ENCODE data around the gene EFHD2.

EFHD2 gene

DNA sequence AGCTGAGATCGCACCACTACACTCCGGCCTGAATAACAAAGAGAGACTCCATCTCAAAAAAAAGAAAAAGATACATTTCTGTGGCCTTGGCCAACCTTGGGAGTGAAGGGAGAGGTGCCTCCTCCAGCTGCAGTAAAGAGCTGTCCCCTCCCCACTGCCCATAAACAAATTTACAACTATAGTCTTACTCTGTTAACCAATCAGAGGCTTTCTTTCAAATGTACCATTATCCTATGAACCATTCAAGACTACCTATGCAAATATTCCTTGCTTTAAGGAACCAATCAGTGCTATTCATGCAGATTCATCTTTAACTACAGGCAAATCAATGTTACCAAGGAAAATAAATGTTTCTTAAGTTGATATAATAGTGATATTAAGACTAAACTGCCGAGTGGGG is 67.2 kb downstream of the EFHD2 start:
- no peaks in the 10 kb centered on the region for H3K79me2 ChIP-seq (ENCODE audit: insufficient read depth, low read length)
- H3K4me3 ChIP-seq (ENCODE audit: low read length, poor library complexity, severe bottlenecking): no peak overlapping the region
- H3K4me1 ChIP-seq (ENCODE audit: insufficient read depth, low read length, poor library complexity, severe bottlenecking): peaks cover 9% of the 10 kb centered on the region
- no peaks in the 10 kb centered on the region for H3K9me2 ChIP-seq (replicated peaks; ENCODE audit: low read depth, low read length)
- H2AFZ ChIP-seq (ENCODE audit: low read length): no peak overlapping the region
- no peak overlapping the region for H3K9ac ChIP-seq (ENCODE audit: low read depth, low read length, poor library complexity, severe bottlenecking)
- no peaks in the 10 kb centered on the region for H3F3A ChIP-seq (ENCODE audit: low read depth)
- TF ChIP-seq EZH2phosphoT487 (IDR thresholded peaks at IDR 0.05; ENCODE audit: borderline replicate concordance): no peak
- TF ChIP-seq, protein P1, sequence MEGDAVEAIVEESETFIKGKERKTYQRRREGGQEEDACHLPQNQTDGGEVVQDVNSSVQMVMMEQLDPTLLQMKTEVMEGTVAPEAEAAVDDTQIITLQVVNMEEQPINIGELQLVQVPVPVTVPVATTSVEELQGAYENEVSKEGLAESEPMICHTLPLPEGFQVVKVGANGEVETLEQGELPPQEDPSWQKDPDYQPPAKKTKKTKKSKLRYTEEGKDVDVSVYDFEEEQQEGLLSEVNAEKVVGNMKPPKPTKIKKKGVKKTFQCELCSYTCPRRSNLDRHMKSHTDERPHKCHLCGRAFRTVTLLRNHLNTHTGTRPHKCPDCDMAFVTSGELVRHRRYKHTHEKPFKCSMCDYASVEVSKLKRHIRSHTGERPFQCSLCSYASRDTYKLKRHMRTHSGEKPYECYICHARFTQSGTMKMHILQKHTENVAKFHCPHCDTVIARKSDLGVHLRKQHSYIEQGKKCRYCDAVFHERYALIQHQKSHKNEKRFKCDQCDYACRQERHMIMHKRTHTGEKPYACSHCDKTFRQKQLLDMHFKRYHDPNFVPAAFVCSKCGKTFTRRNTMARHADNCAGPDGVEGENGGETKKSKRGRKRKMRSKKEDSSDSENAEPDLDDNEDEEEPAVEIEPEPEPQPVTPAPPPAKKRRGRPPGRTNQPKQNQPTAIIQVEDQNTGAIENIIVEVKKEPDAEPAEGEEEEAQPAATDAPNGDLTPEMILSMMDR (conservative IDR thresholded peaks at IDR 0.05; ENCODE audit: low read length): no peak
- H3K4me2 ChIP-seq (ENCODE audit: low read depth, low read length, poor library complexity, severe bottlenecking): no peak overlapping the region
- H3K9me3 ChIP-seq (ENCODE audit: insufficient read depth, low read depth, low read length): no peaks in the 10 kb centered on the region
- no peaks in the 10 kb centered on the region for H3K27me3 ChIP-seq (ENCODE audit: insufficient read depth, low read length, poor library complexity, severe bottlenecking)
- no peaks in the 10 kb centered on the region for H4K20me1 ChIP-seq (ENCODE audit: insufficient read depth, low read length, poor library complexity, severe bottlenecking)
- H3K36me3 ChIP-seq (ENCODE audit: insufficient read depth, low read length): no peaks in the 10 kb centered on the region

DNA sequence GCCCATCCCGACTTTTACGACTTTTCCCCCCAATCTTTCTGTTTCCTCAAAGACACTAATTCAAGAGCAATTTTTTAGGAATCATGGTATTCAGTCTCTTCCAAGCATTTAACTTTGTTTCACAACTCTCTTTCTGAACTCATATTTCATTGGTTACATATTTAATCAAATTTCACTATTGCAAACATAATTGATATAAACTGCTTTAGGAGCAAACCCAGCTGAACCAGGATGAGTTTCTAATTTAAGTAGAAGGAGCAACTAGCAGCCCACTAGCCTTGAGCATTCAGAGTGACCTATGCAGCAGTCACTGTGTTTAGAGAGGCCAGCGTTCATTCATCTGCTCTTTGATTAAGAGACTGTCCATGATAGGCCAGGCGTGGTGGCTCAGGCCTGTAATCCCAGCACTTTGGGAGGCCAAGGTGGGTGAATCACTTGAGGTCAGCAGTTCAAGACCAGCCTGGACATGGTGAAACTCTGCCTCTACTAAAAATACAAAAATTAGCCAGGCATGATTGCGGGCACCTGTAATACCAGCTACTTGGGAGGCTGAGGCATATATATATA is 68.0 kb downstream of the EFHD2 start:
- H3K4me2 ChIP-seq (ENCODE audit: low read depth, low read length, poor library complexity, severe bottlenecking): no peak overlapping the region
- H4K20me1 ChIP-seq (ENCODE audit: insufficient read depth, low read length, poor library complexity, severe bottlenecking): no peaks in the 10 kb centered on the region
- TF ChIP-seq, protein P1 (conservative IDR thresholded peaks at IDR 0.05; ENCODE audit: low read length): no peak
- no peak for TF ChIP-seq EZH2phosphoT487 (IDR thresholded peaks at IDR 0.05; ENCODE audit: borderline replicate concordance)

More for the DNA sequence above, 68.0 kb downstream of the EFHD2 start:
- Histone ChIP-seq H3K9ac (ENCODE audit: low read depth, low read length, poor library complexity, severe bottlenecking) (no peak overlapping the region), H3K9me3 (ENCODE audit: insufficient read depth, low read depth, low read length) (no peaks in the 10 kb centered on the region), H3K4me1 (ENCODE audit: insufficient read depth, low read length, poor library complexity, severe bottlenecking) (peaks cover under 1% of the 10 kb centered on the region), H3F3A (ENCODE audit: low read depth) (no peaks in the 10 kb centered on the region), H3K4me3 (ENCODE audit: low read length, poor library complexity, severe bottlenecking) (no peak overlapping the region), H3K9me2 (replicated peaks; ENCODE audit: low read depth, low read length) (no peaks in the 10 kb centered on the region), H2AFZ (ENCODE audit: low read length) (no peak overlapping the region), H3K79me2 (ENCODE audit: insufficient read depth, low read length) (no peaks in the 10 kb centered on the region), H3K27me3 (ENCODE audit: insufficient read depth, low read length, poor library complexity, severe bottlenecking) (no peaks in the 10 kb centered on the region), H3K36me3 (ENCODE audit: insufficient read depth, low read length) (no peaks in the 10 kb centered on the region)

All from Loucy (cell line).